IPS-18c (cell line): ENCODE results near the gene PCBP1.
A peak's percentile ranks its signal among the peaks of the same experiment; 100 is the strongest.
"Not testable (repeated sequence)": the region's sequence is repeated elsewhere in the genome, so short reads cannot be mapped to it uniquely, and the experiment has no call there.

Source experiments
- H3K4me3 ChIP-seq: 2 replicates; pipeline ENCODE4 v1.7.0; 2013; ENCODE audit warnings: low read depth, mild to moderate bottlenecking, low read length, moderate library complexity; ENCODE audit not compliant: insufficient read depth
- H3K9me3 ChIP-seq: one replicate; pipeline ENCODE4 v1.6.1; 2013; ENCODE audit warnings: mild to moderate bottlenecking, low read length, moderate library complexity; ENCODE audit not compliant: control insufficient read depth, insufficient read depth

The PCBP1 gene

GRCh38 chr2:70086838-70087701 is at the start of gene PCBP1:
PCBP1 (plus strand) TSS chr2:70087477; CDS start chr2:70087744, 267 bp downstream.
- no peaks in the 10 kb centered on the region for H3K9me3 ChIP-seq

GRCh38 chr2:70039366-70039765 is 47.9 kb upstream of the PCBP1 start:
- no peak overlapping the region for H3K4me3 ChIP-seq
- H3K9me3 ChIP-seq: no peaks in the 10 kb centered on the region

More at GRCh38 chr2:70086838-70087701, at the start of gene PCBP1:
- H3K4me3 ChIP-seq: peak within 1 kb of the TSS; percentile 93

GRCh38 chr2:70041663-70042062 is 45.6 kb upstream of the PCBP1 start:
- H3K4me3 ChIP-seq: no peak overlapping the region
- H3K9me3 ChIP-seq: no peaks in the 10 kb centered on the region

GRCh38 chr2:70042246-70042645 is 45.0 kb upstream of the PCBP1 start:
- Histone ChIP-seq H3K9me3 (no peaks in the 10 kb centered on the region), H3K4me3 (no peak overlapping the region)

- H3K9me3 ChIP-seq: no peaks in the 10 kb centered on the region
- no peak overlapping the region for H3K4me3 ChIP-seq
Observed at GRCh38 chr2:70043252-70043875, 43.9 kb upstream of the PCBP1 start.

- H3K9me3 ChIP-seq: no peaks in the 10 kb centered on the region
- no peak overlapping the region for H3K4me3 ChIP-seq
Observed at GRCh38 chr2:70044290-70045040, 42.8 kb upstream of the PCBP1 start.

GRCh38 chr2:70045405-70045804 is 41.9 kb upstream of the PCBP1 start:
- H3K4me3 ChIP-seq: no peak overlapping the region
- H3K9me3 ChIP-seq: no peaks in the 10 kb centered on the region

GRCh38 chr2:70045932-70046331 is 41.3 kb upstream of the PCBP1 start:
- H3K4me3 ChIP-seq: no peak overlapping the region
- no peaks in the 10 kb centered on the region for H3K9me3 ChIP-seq

GRCh38 chr2:70046534-70046933 is 40.7 kb upstream of the PCBP1 start:
- H3K4me3 ChIP-seq: no peak overlapping the region; the same call in 1 of the 2 replicates
- no peaks in the 10 kb centered on the region for H3K9me3 ChIP-seq

GRCh38 chr2:70047451-70047850 is 39.8 kb upstream of the PCBP1 start:
- Histone ChIP-seq H3K9me3 (no peaks in the 10 kb centered on the region), H3K4me3 (no peak overlapping the region)

GRCh38 chr2:70049255-70049654 is 38.0 kb upstream of the PCBP1 start:
- Histone ChIP-seq H3K4me3 (no peak overlapping the region), H3K9me3 (no peaks in the 10 kb centered on the region)

- Histone ChIP-seq H3K4me3 (no peak overlapping the region), H3K9me3 (no peaks in the 10 kb centered on the region)
Observed at GRCh38 chr2:70050631-70051425, 36.4 kb upstream of the PCBP1 start.

GRCh38 chr2:70055259-70055658 is 32.0 kb upstream of the PCBP1 start:
- not testable (repeated sequence) for H3K4me3 ChIP-seq, H3K9me3 ChIP-seq

GRCh38 chr2:70061317-70061716 is 26.0 kb upstream of the PCBP1 start:
- no peaks in the 10 kb centered on the region for H3K9me3 ChIP-seq
- no peak overlapping the region for H3K4me3 ChIP-seq

- no peaks in the 10 kb centered on the region for H3K9me3 ChIP-seq
Observed at GRCh38 chr2:70062270-70062669, 25.0 kb upstream of the PCBP1 start.

GRCh38 chr2:70068119-70068518 is 19.2 kb upstream of the PCBP1 start:
- Histone ChIP-seq H3K4me3 (no peak overlapping the region), H3K9me3 (no peaks in the 10 kb centered on the region)

More at GRCh38 chr2:70062270-70062669, 25.0 kb upstream of the PCBP1 start:
- H3K4me3 ChIP-seq: no peak overlapping the region

- Histone ChIP-seq H3K9me3 (no peaks in the 10 kb centered on the region), H3K4me3 (no peak overlapping the region)
Observed at GRCh38 chr2:70069049-70069448, 18.2 kb upstream of the PCBP1 start.
